Measurements from ENCODE around the gene FAM20A.

FAM20A gene

DNA sequence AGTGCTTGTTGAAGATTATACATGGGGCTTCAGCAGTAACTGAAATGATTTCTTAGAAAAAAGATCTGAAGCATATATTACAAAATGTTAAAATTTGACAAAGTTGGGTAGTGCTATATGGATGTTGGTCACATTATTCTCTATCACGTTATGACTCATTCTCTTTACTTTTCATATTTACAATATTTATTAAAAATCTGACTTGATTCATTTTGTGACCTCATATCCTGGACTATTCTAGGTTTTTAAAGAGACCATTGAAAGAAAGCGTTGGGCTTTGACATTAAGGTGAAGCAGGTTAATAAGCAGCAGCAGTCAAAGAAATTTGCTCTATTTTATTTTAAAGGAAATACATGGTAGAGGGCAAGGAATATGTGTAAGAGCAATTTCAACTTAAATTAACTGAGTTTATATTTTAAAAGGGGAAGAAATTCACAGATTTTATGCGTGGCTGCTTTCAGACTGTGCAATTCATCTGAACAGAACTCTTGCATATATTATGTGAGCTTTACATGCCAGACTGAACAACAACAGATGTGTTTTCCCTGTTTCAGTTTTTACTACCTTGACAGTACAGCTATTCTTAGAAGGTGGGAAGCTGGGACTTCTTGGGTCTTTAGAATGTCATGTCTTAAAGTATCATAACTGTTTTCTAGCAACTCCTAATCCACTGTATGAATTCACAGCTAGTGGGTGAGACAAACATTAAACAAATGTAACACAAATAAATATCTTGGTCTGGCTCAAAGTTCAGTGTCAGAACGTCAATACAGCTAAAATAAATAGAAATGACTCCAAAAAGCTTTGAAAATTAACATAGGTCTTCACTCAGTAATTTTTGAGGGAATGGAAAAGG lies 10.4 kb upstream of the FAM20A start:
- TF ChIP-seq, protein P1, sequence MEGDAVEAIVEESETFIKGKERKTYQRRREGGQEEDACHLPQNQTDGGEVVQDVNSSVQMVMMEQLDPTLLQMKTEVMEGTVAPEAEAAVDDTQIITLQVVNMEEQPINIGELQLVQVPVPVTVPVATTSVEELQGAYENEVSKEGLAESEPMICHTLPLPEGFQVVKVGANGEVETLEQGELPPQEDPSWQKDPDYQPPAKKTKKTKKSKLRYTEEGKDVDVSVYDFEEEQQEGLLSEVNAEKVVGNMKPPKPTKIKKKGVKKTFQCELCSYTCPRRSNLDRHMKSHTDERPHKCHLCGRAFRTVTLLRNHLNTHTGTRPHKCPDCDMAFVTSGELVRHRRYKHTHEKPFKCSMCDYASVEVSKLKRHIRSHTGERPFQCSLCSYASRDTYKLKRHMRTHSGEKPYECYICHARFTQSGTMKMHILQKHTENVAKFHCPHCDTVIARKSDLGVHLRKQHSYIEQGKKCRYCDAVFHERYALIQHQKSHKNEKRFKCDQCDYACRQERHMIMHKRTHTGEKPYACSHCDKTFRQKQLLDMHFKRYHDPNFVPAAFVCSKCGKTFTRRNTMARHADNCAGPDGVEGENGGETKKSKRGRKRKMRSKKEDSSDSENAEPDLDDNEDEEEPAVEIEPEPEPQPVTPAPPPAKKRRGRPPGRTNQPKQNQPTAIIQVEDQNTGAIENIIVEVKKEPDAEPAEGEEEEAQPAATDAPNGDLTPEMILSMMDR (IDR thresholded peaks at IDR 0.05; ENCODE audit: borderline replicate concordance, control extremely low read depth, extremely low read depth, insufficient read depth, missing control alignments), result no peak
- in situ Hi-C loops (cut with MboI; ENCODE audit: low sequenced_read_pairs, unreplicated experiment), result no loop called here
- no peak for DNase-seq (ENCODE audit: low spot score)

GRCh38 chr17:68610554-68610953 lies 9.4 kb upstream of the FAM20A start:
- DNase-seq (ENCODE audit: low spot score), result no peak
- in situ Hi-C loops (cut with MboI; ENCODE audit: low sequenced_read_pairs, unreplicated experiment), result no loop called here
- TF ChIP-seq, protein P1 (IDR thresholded peaks at IDR 0.05; ENCODE audit: borderline replicate concordance, control extremely low read depth, extremely low read depth, insufficient read depth, missing control alignments), result no peak

- in situ Hi-C loops (cut with MboI; ENCODE audit: low sequenced_read_pairs, unreplicated experiment), result no loop called here
- TF ChIP-seq, protein P1 (IDR thresholded peaks at IDR 0.05; ENCODE audit: borderline replicate concordance, control extremely low read depth, extremely low read depth, insufficient read depth, missing control alignments), result no peak
- DNase-seq (ENCODE audit: low spot score), result no peak
These were observed 7.5 kb upstream of the FAM20A start for GRCh38 chr17:68608515-68609130.

GRCh38 chr17:68606451-68607307 lies 5.5 kb upstream of the FAM20A start:
- TF ChIP-seq, protein P1 (IDR thresholded peaks at IDR 0.05; ENCODE audit: borderline replicate concordance, control extremely low read depth, extremely low read depth, insufficient read depth, missing control alignments), result no peak
- in situ Hi-C loops (cut with MboI; ENCODE audit: low sequenced_read_pairs, unreplicated experiment), result no loop called here
- DNase-seq (ENCODE audit: low spot score), result no peak

- TF ChIP-seq, protein P1 (IDR thresholded peaks at IDR 0.05; ENCODE audit: borderline replicate concordance, control extremely low read depth, extremely low read depth, insufficient read depth, missing control alignments), result no peak
- in situ Hi-C loops (cut with MboI; ENCODE audit: low sequenced_read_pairs, unreplicated experiment), result no loop called here
- DNase-seq (ENCODE audit: low spot score), result no peak
These were observed 4.7 kb upstream of the FAM20A start for GRCh38 chr17:68605914-68606313.

DNA sequence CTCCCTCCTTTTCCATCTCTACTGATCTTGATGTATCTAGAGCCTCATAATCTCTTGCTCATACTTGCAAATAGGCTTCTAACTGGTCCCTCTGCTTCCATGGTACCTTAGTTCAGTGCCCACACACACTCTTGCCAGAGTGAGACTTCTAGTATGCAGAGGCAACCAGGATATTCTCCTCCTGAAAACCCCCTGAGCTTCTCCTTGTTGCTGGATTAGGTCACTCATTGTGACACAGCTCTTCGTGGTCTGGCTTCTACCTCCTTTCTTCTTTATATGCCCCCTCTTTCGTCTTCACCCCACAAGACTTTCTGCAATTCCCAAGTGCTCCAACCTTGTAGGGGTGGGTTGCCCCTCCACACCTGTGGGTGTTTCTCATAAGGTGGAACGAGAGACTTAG lies 2.5 kb upstream of the FAM20A start:
- DNase-seq (ENCODE audit: low spot score), result no peak
- in situ Hi-C loops (cut with MboI; ENCODE audit: low sequenced_read_pairs, unreplicated experiment), result no loop called here
- TF ChIP-seq, protein P1 (IDR thresholded peaks at IDR 0.05; ENCODE audit: borderline replicate concordance, control extremely low read depth, extremely low read depth, insufficient read depth, missing control alignments), result no peak
